ENCODE data around the gene ZFYVE16. TPM values are rescaled to one million over a fixed set of nuclear protein-coding genes. Genes with fewer than 3 reads are reported as not detected.

Gene ZFYVE16
- total and polyA plus RNA-seq, 2 of the 13 experiments (the other 11 are each of a cell fraction or from before 2014, with no cell fraction given), result 9.3 to 33.3 TPM

GRCh38 chr5:80407735-80408483 is at the start of gene ZFYVE16 (continued):
- TF ChIP-seq RCOR2 (CRISPR knock-in tag; IDR thresholded peaks at IDR 0.05), result no peak
- TF ChIP-seq NFE2L2 (IDR thresholded peaks at IDR 0.05; ENCODE audit: low read length), result no peak
- TF ChIP-seq ZNF672 (CRISPR knock-in tag; IDR thresholded peaks at IDR 0.05), result no peak
- no peak; the same call in 1 of the 2 replicates for TF ChIP-seq NFKB2 (CRISPR knock-in tag; IDR thresholded peaks at IDR 0.05; ENCODE audit: borderline replicate concordance)
- no peak; the same call in 1 of the 2 replicates for TF ChIP-seq ZNF567 (CRISPR knock-in tag; IDR thresholded peaks at IDR 0.05; ENCODE audit: borderline replicate concordance)
- 0 out of 2 replicates have a peak, but pooled peaks have one; percentile 10 for TF ChIP-seq DMAP1 (CRISPR knock-in tag; IDR thresholded peaks at IDR 0.05)
- TF ChIP-seq, protein P1, sequence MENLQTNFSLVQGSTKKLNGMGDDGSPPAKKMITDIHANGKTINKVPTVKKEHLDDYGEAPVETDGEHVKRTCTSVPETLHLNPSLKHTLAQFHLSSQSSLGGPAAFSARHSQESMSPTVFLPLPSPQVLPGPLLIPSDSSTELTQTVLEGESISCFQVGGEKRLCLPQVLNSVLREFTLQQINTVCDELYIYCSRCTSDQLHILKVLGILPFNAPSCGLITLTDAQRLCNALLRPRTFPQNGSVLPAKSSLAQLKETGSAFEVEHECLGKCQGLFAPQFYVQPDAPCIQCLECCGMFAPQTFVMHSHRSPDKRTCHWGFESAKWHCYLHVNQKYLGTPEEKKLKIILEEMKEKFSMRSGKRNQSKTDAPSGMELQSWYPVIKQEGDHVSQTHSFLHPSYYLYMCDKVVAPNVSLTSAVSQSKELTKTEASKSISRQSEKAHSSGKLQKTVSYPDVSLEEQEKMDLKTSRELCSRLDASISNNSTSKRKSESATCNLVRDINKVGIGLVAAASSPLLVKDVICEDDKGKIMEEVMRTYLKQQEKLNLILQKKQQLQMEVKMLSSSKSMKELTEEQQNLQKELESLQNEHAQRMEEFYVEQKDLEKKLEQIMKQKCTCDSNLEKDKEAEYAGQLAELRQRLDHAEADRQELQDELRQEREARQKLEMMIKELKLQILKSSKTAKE (CRISPR knock-in tag; IDR thresholded peaks at IDR 0.05; ENCODE audit: borderline replicate concordance), result peak; percentile 12; the same call in 1 of the 2 replicates
- TF ChIP-seq ZNF354B (CRISPR knock-in tag; IDR thresholded peaks at IDR 0.05), result no peak
- no peak for TF ChIP-seq TCF7L2 (IDR thresholded peaks at IDR 0.05; ENCODE audit: low read depth, low read length)
- no peak for TF ChIP-seq ZBTB44 (CRISPR knock-in tag; IDR thresholded peaks at IDR 0.05)
- TF ChIP-seq HINFP (CRISPR knock-in tag; IDR thresholded peaks at IDR 0.05; ENCODE audit: low read depth), result no peak
- no peak; the same call in 1 of the 2 replicates for TF ChIP-seq BCL6 (CRISPR knock-in tag; IDR thresholded peaks at IDR 0.05)
- TF ChIP-seq ZNF768 (CRISPR knock-in tag; IDR thresholded peaks at IDR 0.05), result peak; percentile 16
- TF ChIP-seq ZNF589 (CRISPR knock-in tag; conservative IDR thresholded peaks at IDR 0.05), result 0 out of 2 replicates have a peak, but pooled peaks have one; percentile 68
- TF ChIP-seq SALL2 (CRISPR knock-in tag; IDR thresholded peaks at IDR 0.05), result 0 out of 2 replicates have a peak, but pooled peaks have one; percentile 54
- TF ChIP-seq KLF12 (CRISPR knock-in tag; IDR thresholded peaks at IDR 0.05; ENCODE audit: borderline replicate concordance), result no peak; the same call in 1 of the 2 replicates
- TF ChIP-seq, protein P2, sequence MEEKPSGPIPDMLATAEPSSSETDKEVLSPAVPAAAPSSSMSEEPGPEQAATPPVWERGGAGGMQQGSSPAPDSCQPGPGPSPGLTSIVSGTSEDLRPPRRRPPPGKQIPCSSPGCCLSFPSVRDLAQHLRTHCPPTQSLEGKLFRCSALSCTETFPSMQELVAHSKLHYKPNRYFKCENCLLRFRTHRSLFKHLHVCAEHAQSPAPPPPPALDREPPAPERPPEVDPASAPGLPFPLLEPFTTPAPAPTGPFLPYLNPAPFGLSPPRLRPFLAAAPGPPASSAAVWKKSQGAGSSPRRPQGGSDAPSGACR (CRISPR knock-in tag; IDR thresholded peaks at IDR 0.05), result no peak; the same call in 1 of the 2 replicates
- peak; percentile 89 for TF ChIP-seq ETV5 (CRISPR knock-in tag; IDR thresholded peaks at IDR 0.05; ENCODE audit: borderline replicate concordance)
- TF ChIP-seq ZNF382 (CRISPR knock-in tag; IDR thresholded peaks at IDR 0.05; ENCODE audit: borderline replicate concordance), result no peak
- peak; percentile 53; the same call in 1 of the 2 replicates for TF ChIP-seq RXRB (CRISPR knock-in tag; IDR thresholded peaks at IDR 0.05; ENCODE audit: borderline replicate concordance)
- TF ChIP-seq MBNL3 (CRISPR knock-in tag; conservative IDR thresholded peaks at IDR 0.05), result no peak
- peak; percentile 15 for TF ChIP-seq HNRNPK (IDR thresholded peaks at IDR 0.05; ENCODE audit: low read depth, low read length, poor library complexity, severe bottlenecking)
- peak; percentile 47; the same call in 1 of the 2 replicates for TF ChIP-seq ZBTB3 (CRISPR knock-in tag; IDR thresholded peaks at IDR 0.05; ENCODE audit: borderline replicate concordance, low read depth)
